T-helper 9 cell (primary cell): Measurements from ENCODE around the gene CRB1.

ENCODE experiments used
- DNase-seq: peaks from one replicate; pipeline ENCODE4 v3.0.0-alpha.2; 2020

The CRB1 gene

GRCh38 chr1:197351821-197352440, 83.9 kb downstream of the CRB1 start:
- no peak for DNase-seq

- DNase-seq, result no peak
Measured at GRCh38 chr1:197355248-197355995, 87.4 kb downstream of the CRB1 start.

GRCh38 chr1:197356723-197357533, 88.9 kb downstream of the CRB1 start:
- DNase-seq, result no peak

GRCh38 chr1:197358959-197359358, 90.9 kb downstream of the CRB1 start:
- DNase-seq, result no peak

GRCh38 chr1:197360068-197360467, 92.0 kb downstream of the CRB1 start:
- DNase-seq, result no peak

GRCh38 chr1:197362871-197363270, 94.8 kb downstream of the CRB1 start:
- no peak for DNase-seq

- no peak for DNase-seq
Measured at GRCh38 chr1:197363855-197364254, 95.8 kb downstream of the CRB1 start.

GRCh38 chr1:197366996-197367395, 98.9 kb downstream of the CRB1 start:
- no peak for DNase-seq

- DNase-seq, result no peak
Measured at GRCh38 chr1:197367627-197368026, 99.6 kb downstream of the CRB1 start.

GRCh38 chr1:197374428-197374827, 106.4 kb downstream of the CRB1 start:
- no peak for DNase-seq

GRCh38 chr1:197384471-197384870, 116.4 kb downstream of the CRB1 start:
- DNase-seq, result no peak

GRCh38 chr1:197388801-197389200, 120.7 kb downstream of the CRB1 start:
- no peak for DNase-seq

- no peak for DNase-seq
Measured at GRCh38 chr1:197390856-197391255, 122.8 kb downstream of the CRB1 start.

GRCh38 chr1:197391303-197392226, 123.5 kb downstream of the CRB1 start:
- DNase-seq, result no peak

- no peak for DNase-seq
Measured at GRCh38 chr1:197392541-197392940, 124.5 kb downstream of the CRB1 start.

- no peak for DNase-seq
Measured at GRCh38 chr1:197393105-197393504, 125.1 kb downstream of the CRB1 start.

- DNase-seq, result no peak
Measured at GRCh38 chr1:197393772-197394171, 125.7 kb downstream of the CRB1 start.

GRCh38 chr1:197394831-197395608, 127.0 kb downstream of the CRB1 start:
- no peak for DNase-seq

- no peak for DNase-seq
Measured at GRCh38 chr1:197397895-197398294, 129.8 kb downstream of the CRB1 start.

- DNase-seq, result no peak
Measured at GRCh38 chr1:197399755-197400521, 131.9 kb downstream of the CRB1 start.

GRCh38 chr1:197400522-197400902, 132.5 kb downstream of the CRB1 start:
- DNase-seq, result no peak
